Fibroblast of lung (primary cell): ENCODE measurements around the gene SH3RF1. TPM values are rescaled to one million over a fixed set of nuclear protein-coding genes. Genes with fewer than 3 reads are reported as not detected.

Experiments
- DNase-seq, 2 donors: peaks; one replicate each; pipeline versions ENCODE4 v3.0.0 to v3.0.0-alpha.2; 2010; ENCODE audit warnings: low read depth in 2 of 2
- H2AFZ ChIP-seq: 2 replicates; pipeline ENCODE4 v1.5.1; 2012; ENCODE audit warnings: low read length, control low read depth, inconsistent platforms
- H3K27ac ChIP-seq: 2 replicates; pipeline ENCODE4 v1.5.1; 2011; ENCODE audit warnings: low read length, control low read depth; ENCODE audit not compliant: insufficient read depth
- H3K27me3 ChIP-seq: 2 replicates; pipeline ENCODE4 v1.5.1; 2011; ENCODE audit warnings: mild to moderate bottlenecking, low read length; ENCODE audit not compliant: control insufficient read depth, insufficient read depth
- H3K36me3 ChIP-seq: 2 replicates; pipeline ENCODE4 v1.5.1; 2011; ENCODE audit warnings: low read length; ENCODE audit not compliant: control insufficient read depth, insufficient read depth
- H3K4me1 ChIP-seq: 2 replicates; pipeline ENCODE4 v1.5.1; 2011; ENCODE audit warnings: low read length; ENCODE audit not compliant: control insufficient read depth, insufficient read depth; ENCODE audit errors: extremely low read depth
- H3K4me2 ChIP-seq: 2 replicates; pipeline ENCODE4 v1.5.1; 2011; ENCODE audit warnings: low read length, control low read depth; ENCODE audit not compliant: insufficient read depth; ENCODE audit errors: extremely low read depth
- H3K4me3 ChIP-seq, 4 experiments: fragments of 200-600 bp in 1 of 4; sonication (generic) in 1 of 4; replicated peaks in 1 of 4; 2 replicates each; pipeline ENCODE4 v1.5.1; 2011 to 2016; ENCODE audit warnings: low read length in 4 of 4, low read depth in 3 of 4, mild to moderate bottlenecking in 3 of 4, control low read depth in 2 of 4, inconsistent platforms in 1 of 4, mixed read lengths in 1 of 4; ENCODE audit not compliant: insufficient read depth in 1 of 4; ENCODE audit errors: control extremely low read depth in 1 of 4
- H3K79me2 ChIP-seq: 2 replicates; pipeline ENCODE4 v1.5.1; 2012; ENCODE audit warnings: mild to moderate bottlenecking, low read length, inconsistent platforms; ENCODE audit not compliant: control insufficient read depth, insufficient read depth
- H3K9ac ChIP-seq: 2 replicates; pipeline ENCODE4 v1.5.1; 2011; ENCODE audit warnings: mild to moderate bottlenecking, low read length, control low read depth; ENCODE audit not compliant: insufficient read depth
- H3K9me3 ChIP-seq: 2 replicates; pipeline ENCODE4 v1.5.1; 2012; ENCODE audit warnings: low read depth, low read length; ENCODE audit not compliant: control insufficient read depth, insufficient read depth
- H4K20me1 ChIP-seq: 2 replicates; pipeline ENCODE4 v1.5.1; 2011; ENCODE audit warnings: low read length; ENCODE audit not compliant: control insufficient read depth, insufficient read depth; ENCODE audit errors: extremely low read depth
- EZH2 ChIP-seq: IDR thresholded peaks from 2 replicates; pipeline ENCODE4 v1.5.1; 2012; ENCODE audit warnings: low read length, control low read depth, mild to moderate bottlenecking; ENCODE audit errors: missing control alignments
- polyA plus RNA-seq, 2 donors: library from polyadenylated mRNA; depleted of rRNA in 1 of 2; stranded (reverse) in 1 of 2; unstranded in 1 of 2; fragments of >200 nt; gene quantifications; 2 replicates each; pipeline ENCODE4 v1.2.1, GENCODE V29; 2011 to 2012; ENCODE audit warnings: missing spikeins in 1 of 2
- total RNA-seq: library from RNA; depleted of rRNA; stranded (reverse); fragments of >200 nt; gene quantifications from 2 replicates; pipeline ENCODE4 v1.2.1, GENCODE V29; 2014
- TF ChIP-seq, protein P1 (sequence below), 2 donors: IDR thresholded peaks in 1 of 2; conservative IDR thresholded peaks in 1 of 2; 1 replicate in 1 of 2; 2 replicates in 1 of 2; pipeline ENCODE4 v1.5.1; 2011 to 2012; ENCODE audit warnings: low read length in 2 of 2, control low read depth in 1 of 2, inconsistent platforms in 1 of 2, low read depth in 1 of 2, mild to moderate bottlenecking in 1 of 2

The SH3RF1 gene
- total and polyA plus RNA-seq, 2 donors (not counting 1 experiment from before 2014, with no cell fraction given) = 13.0 to 18.8 TPM

DNA sequence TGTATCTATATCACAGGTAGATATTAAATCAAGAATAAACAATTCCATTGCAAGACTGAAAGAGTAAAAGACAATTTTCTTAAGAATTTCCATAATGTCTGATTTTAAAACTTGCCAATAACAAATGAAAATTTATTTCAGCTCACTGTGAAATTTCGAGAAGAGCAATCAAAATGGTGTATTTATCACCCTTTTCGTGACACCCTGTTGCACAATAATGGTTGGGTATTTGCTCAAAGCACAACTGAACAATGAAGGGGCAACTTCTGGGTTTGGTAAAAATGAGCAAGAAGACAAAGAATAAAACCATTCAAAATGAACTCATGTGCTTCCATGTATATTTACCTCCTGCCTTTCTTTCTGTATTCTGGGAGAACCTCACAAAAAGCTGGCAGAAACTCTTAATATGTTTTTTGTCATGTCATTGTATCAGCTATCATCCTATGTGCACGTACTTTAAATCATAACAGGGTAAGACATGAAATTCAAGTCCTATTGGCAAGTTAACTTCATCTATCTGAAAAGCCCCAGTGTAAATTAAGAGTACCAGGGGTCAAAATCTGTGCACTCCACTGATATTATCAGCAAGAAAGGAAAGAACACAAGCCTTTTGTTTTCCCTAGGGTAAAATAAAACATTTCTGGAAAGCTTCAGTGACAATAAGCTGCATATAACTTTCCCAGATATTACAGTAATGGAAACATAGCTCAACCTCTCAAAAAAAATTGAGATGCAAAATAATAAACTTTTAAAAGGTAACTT, 133.8 kb downstream of the SH3RF1 start:
- Histone ChIP-seq H3K9me3 (no peaks in the 10 kb centered on the region), H3K27me3 (no peaks in the 10 kb centered on the region), H3K4me1 (no peaks in the 10 kb centered on the region), H3K4me2 (no peak overlapping the region), H3K9ac (no peak overlapping the region), H2AFZ (no peak overlapping the region), H3K4me3 (no peak overlapping the region), H3K36me3 (peaks cover 3% of the 10 kb centered on the region), H4K20me1 (no peaks in the 10 kb centered on the region), H3K27ac (no peak overlapping the region), H3K79me2 (no peaks in the 10 kb centered on the region)
- no peak for DNase-seq
- TF ChIP-seq EZH2 = no peak
- TF ChIP-seq, protein P1, sequence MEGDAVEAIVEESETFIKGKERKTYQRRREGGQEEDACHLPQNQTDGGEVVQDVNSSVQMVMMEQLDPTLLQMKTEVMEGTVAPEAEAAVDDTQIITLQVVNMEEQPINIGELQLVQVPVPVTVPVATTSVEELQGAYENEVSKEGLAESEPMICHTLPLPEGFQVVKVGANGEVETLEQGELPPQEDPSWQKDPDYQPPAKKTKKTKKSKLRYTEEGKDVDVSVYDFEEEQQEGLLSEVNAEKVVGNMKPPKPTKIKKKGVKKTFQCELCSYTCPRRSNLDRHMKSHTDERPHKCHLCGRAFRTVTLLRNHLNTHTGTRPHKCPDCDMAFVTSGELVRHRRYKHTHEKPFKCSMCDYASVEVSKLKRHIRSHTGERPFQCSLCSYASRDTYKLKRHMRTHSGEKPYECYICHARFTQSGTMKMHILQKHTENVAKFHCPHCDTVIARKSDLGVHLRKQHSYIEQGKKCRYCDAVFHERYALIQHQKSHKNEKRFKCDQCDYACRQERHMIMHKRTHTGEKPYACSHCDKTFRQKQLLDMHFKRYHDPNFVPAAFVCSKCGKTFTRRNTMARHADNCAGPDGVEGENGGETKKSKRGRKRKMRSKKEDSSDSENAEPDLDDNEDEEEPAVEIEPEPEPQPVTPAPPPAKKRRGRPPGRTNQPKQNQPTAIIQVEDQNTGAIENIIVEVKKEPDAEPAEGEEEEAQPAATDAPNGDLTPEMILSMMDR (conservative IDR thresholded peaks at IDR 0.05 in 1 of 2, IDR thresholded peaks at IDR 0.05 in 1 of 2; ENCODE audit: low read depth in 1 of 2, low read length in 2 of 2) = no peak

DNA sequence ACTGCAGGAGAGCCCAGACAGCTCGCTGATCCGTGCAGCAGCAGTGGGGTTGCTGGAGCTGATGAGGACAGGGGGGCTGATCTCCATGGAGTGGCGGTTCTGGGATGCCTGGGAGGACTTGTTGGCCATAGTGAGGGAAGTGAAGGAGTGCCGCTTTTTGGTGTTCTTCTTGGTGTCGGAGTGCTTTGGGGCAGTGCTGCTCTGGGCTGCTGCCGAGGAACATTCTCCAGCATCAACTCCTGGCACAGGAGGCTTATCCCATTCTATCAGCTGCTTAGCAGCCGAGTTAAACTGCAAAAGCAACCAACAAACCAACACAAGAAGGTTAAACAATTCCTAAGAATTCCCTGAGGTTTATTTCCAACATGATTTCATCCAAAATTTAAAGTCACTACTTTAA, 134.4 kb downstream of the SH3RF1 start:
- TF ChIP-seq EZH2 = no peak
- TF ChIP-seq, protein P1 (conservative IDR thresholded peaks at IDR 0.05 in 1 of 2, IDR thresholded peaks at IDR 0.05 in 1 of 2; ENCODE audit: low read depth in 1 of 2, low read length in 2 of 2) = no peak
- Histone ChIP-seq H4K20me1 (no peaks in the 10 kb centered on the region), H2AFZ (no peak overlapping the region), H3K36me3 (peaks cover 3% of the 10 kb centered on the region), H3K9ac (no peak overlapping the region), H3K9me3 (no peaks in the 10 kb centered on the region), H3K79me2 (no peaks in the 10 kb centered on the region), H3K4me1 (no peaks in the 10 kb centered on the region), H3K27ac (no peak overlapping the region), H3K4me3 (no peak overlapping the region), H3K27me3 (no peaks in the 10 kb centered on the region), H3K4me2 (no peak overlapping the region)
- no peak for DNase-seq

DNA sequence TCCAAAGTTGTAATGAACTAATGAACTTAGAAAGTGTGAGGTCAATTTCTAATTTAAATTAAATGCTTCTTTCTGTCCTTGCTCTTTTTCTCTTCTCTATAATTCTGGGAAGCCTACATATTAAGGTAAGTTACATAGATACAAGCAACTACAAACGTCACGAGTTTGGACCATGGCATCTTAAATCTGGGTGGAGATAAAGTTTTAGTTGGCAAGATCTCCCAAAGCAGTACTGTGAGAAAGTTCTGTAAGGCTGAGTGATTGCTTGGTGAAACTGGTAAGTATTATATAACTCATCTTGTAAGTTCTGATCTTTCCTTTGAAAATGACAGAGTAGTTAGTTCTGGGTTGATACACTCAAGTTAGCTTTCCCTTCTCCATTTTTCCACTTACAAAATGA, 135.0 kb downstream of the SH3RF1 start:
- DNase-seq = no peak
- Histone ChIP-seq H3K27me3 (no peaks in the 10 kb centered on the region), H3K27ac (no peak overlapping the region), H2AFZ (no peak overlapping the region), H3K79me2 (no peaks in the 10 kb centered on the region), H3K36me3 (peaks cover 3% of the 10 kb centered on the region), H4K20me1 (no peaks in the 10 kb centered on the region), H3K4me3 (no peak overlapping the region), H3K4me1 (no peaks in the 10 kb centered on the region), H3K9me3 (no peaks in the 10 kb centered on the region), H3K9ac (no peak overlapping the region), H3K4me2 (no peak overlapping the region)
- TF ChIP-seq EZH2 = no peak
- TF ChIP-seq, protein P1 (conservative IDR thresholded peaks at IDR 0.05 in 1 of 2, IDR thresholded peaks at IDR 0.05 in 1 of 2; ENCODE audit: low read depth in 1 of 2, low read length in 2 of 2) = no peak
